AG09319 (cell line): ENCODE data around the gene C5AR1.
"Not testable (repeated sequence)": the region's sequence is repeated elsewhere in the genome, so short reads cannot be mapped to it uniquely, and the experiment has no call there.

Source experiments
- DNase-seq: peaks from one replicate; pipeline ENCODE4 v3.0.0-alpha.2; 2010; ENCODE audit warnings: low read depth; ENCODE audit errors: extremely low read depth
- CTCF ChIP-seq: IDR thresholded peaks from 2 replicates; pipeline ENCODE4 v1.5.1; 2011; ENCODE audit warnings: low read depth, mild to moderate bottlenecking, inconsistent platforms, low read length, moderate library complexity

C5AR1 gene

GRCh38 chr19:47309608-47310007 lies at the start of gene C5AR1:
C5AR1 (plus strand) TSS chr19:47309861; CDS start chr19:47309896, 35 bp downstream.
- TF ChIP-seq CTCF, result no peak; the same call in 1 of the 2 replicates
- DNase-seq, result no peak

GRCh38 chr19:47260476-47260875 lies 49.2 kb upstream of the C5AR1 start:
- no peak for DNase-seq
- no peak for TF ChIP-seq CTCF

- DNase-seq, result not testable (repeated sequence)
These were observed 47.5 kb upstream of the C5AR1 start for GRCh38 chr19:47261946-47262793.

- DNase-seq, result no peak
- TF ChIP-seq CTCF, result no peak
These were observed 45.0 kb upstream of the C5AR1 start for GRCh38 chr19:47264629-47265028.

GRCh38 chr19:47266401-47266941 lies 43.2 kb upstream of the C5AR1 start:
- DNase-seq, result no peak
- TF ChIP-seq CTCF, result no peak

GRCh38 chr19:47267350-47267759 lies 42.3 kb upstream of the C5AR1 start:
- TF ChIP-seq CTCF, result no peak
- no peak for DNase-seq

GRCh38 chr19:47268028-47268427 lies 41.6 kb upstream of the C5AR1 start:
- TF ChIP-seq CTCF, result no peak

More at GRCh38 chr19:47268028-47268427, 41.6 kb upstream of the C5AR1 start:
- no peak for DNase-seq
